Fibroblast of peridontal ligament (primary cell): ENCODE measurements around the gene LAMC1.
"Not testable (repeated sequence)": the region's sequence is repeated elsewhere in the genome, so short reads cannot be mapped to it uniquely, and the experiment has no call there.

Source experiments
- DNase-seq: peaks from one replicate; pipeline ENCODE4 v3.0.0-alpha.2; 2010; ENCODE audit errors: extremely low read depth

Gene LAMC1

DNA sequence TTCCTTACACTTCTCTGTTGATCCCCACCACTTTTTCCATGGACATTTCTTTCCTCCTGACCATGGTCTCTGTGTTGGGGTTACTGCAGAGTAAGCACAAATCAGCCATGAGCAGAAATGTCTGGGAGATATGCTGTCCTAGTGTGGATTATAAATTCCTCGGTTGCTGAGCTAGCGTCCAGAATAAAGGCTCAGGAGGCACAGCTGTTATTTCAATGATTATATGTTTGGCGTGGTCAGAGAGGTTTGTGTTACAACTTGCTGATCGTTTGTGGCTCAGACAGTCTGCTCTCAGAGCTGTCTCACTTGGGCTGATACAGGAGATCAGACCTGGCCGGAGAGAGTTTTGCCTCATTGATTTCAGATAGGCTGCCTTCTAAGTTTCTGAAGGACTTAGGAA is 125.4 kb downstream of the LAMC1 start:
- peak; percentile 72 for DNase-seq

DNA sequence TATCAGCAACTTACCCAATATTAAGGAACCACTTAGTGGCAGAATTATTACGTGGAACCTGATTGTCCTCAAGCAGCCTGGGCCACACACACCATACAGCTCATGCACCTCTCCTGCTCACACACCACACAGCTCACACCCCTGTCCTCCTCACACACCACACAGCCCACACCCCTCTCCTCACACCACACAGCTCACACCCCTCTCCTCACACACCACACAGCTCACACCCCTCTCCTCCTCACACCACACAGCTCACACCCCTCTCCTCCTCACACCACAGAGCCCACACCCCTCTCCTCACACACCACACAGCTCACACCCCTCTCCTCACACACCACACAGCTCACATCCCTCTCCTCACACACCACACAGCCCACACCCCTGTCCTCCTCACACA is 126.1 kb downstream of the LAMC1 start:
- no peak for DNase-seq

GRCh38 chr1:183150032-183150431 is 126.8 kb downstream of the LAMC1 start:
- DNase-seq, result not testable (repeated sequence)

GRCh38 chr1:183150445-183150844 is 127.2 kb downstream of the LAMC1 start:
- no peak for DNase-seq

GRCh38 chr1:183152180-183152579 is 129.0 kb downstream of the LAMC1 start:
- DNase-seq, result no peak

GRCh38 chr1:183155939-183156338 is 132.7 kb downstream of the LAMC1 start:
- DNase-seq, result peak; percentile 50

- no peak for DNase-seq
These were observed 136.7 kb downstream of the LAMC1 start for GRCh38 chr1:183159960-183160359.

GRCh38 chr1:183161391-183161790 is 138.2 kb downstream of the LAMC1 start:
- no peak for DNase-seq

GRCh38 chr1:183163316-183163715 is 140.1 kb downstream of the LAMC1 start:
- DNase-seq, result peak; percentile 80

- no peak for DNase-seq
These were observed 141.1 kb downstream of the LAMC1 start for GRCh38 chr1:183164340-183164739.

DNA sequence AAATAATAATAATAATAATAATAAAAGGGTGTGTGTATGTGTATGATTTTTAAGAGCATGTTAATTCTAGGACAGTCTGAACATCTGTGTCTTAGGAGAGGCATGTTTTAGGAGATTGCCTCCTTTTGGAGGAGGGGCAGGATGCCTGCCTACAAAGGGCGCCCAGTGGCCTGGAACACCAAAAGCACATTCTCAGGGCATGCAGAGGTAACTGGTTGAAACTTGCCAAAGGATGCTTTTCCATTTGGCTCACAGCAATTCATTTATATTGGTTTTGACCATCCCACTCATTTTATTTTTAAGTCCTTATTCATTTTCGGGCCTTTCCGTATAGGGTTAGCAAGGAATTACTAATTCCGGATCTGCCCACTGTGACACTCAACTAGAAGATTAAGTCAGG is 141.7 kb downstream of the LAMC1 start:
- no peak for DNase-seq

- DNase-seq, result no peak
These were observed 142.2 kb downstream of the LAMC1 start for GRCh38 chr1:183165456-183165855.

- no peak for DNase-seq
These were observed 143.2 kb downstream of the LAMC1 start for GRCh38 chr1:183166454-183166853.

DNA sequence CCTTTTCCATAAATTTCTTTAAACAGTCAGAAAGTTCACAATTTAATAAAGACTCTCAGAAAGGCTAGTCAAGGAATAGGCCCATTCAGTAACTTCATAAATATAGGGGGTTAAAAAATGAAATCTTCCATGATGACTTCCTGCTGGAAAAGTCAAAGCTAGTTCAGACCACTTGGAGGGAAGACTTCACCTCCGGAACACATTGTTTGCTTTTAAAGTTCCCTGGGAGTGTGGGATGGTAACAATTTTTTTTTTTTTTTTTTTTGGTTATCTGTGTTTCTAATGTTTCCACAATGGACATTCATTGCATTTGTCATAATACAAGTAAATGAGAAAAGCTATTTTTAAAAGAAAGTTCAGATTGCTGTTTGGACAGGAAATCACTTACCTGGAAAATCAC is 144.5 kb downstream of the LAMC1 start:
- DNase-seq, result no peak

- DNase-seq, result no peak
These were observed 145.1 kb downstream of the LAMC1 start for GRCh38 chr1:183168308-183168707.

- no peak for DNase-seq
These were observed 150.6 kb downstream of the LAMC1 start for GRCh38 chr1:183173828-183174227.

- no peak for DNase-seq
These were observed 152.4 kb downstream of the LAMC1 start for GRCh38 chr1:183175631-183176030.

GRCh38 chr1:183178545-183178944 is 155.3 kb downstream of the LAMC1 start:
- DNase-seq, result peak; percentile 55

- no peak for DNase-seq
These were observed 155.8 kb downstream of the LAMC1 start for GRCh38 chr1:183179033-183179432.

GRCh38 chr1:183180218-183180617 is 157.0 kb downstream of the LAMC1 start:
- DNase-seq, result peak; percentile 99

DNA sequence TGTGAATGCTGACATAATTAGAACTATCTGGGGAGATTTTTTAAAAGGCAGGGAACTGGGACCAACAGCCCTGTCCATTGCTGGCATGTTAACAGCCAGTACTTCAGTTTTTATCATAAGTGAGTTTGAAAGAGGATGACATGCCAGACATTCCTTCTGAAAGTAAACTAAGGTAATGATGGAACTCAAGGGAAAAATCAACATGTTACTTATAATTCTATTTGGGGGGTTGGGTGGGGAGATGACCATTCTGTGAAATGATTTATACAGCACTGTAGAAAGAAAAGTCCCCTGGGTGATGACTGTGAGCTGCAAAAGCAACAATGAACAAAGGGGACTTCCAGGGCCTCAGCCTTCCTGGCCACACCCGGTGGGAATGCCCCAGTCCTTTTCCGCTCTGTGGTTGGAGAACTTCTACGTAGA is 157.4 kb downstream of the LAMC1 start:
- DNase-seq, result peak; percentile 87

GRCh38 chr1:183185941-183186490 is 162.8 kb downstream of the LAMC1 start, which contains the start of gene LAMC2:
TSS of gene LAMC2 (plus strand) at chr1:183186264. CDS start at chr1:183186353, 89 bp downstream.
- no peak for DNase-seq

DNA sequence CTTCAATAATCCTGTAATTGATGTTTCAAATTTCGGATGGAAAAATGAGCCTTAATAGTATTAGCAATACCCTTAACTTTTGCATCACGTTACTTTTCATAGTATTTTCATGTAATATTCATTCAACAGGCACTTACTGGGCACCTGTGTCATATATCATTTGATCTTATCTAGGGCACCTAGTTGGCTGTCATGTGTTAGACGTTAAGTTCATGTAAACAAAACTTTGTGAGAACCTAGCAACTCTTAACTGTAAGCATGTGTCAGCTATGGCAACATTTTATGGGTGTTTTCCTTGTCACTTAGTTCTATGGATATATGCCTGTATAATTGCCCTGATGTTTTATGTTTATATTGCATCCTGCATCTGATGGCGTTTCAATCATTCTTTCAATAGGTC is 163.6 kb downstream of the LAMC1 start:
- no peak for DNase-seq

DNA sequence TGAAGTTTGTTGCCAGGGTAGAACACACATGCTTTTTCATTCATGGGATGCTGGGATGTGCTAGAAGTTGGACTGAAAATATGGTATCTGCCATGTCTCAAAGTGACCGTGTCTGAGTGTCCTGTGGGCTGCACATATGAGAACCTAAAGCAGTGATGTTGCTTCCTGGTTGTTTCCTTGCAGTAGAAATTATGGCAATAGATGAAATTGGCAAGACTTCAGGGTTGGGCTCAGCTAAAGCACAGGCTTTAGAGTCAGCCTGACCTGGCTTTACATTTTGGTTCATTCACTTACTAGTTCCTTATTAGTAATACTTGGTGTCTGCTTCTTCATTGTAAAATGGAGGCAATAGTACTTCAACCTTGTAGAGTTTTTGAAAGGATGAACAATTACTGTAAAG is 165.0 kb downstream of the LAMC1 start:
- DNase-seq, result no peak
